Kasumi-1 (cell line): ENCODE results near the gene TSC22D1.

ENCODE experiments used
- DNase-seq, 2 experiments: peaks; one replicate each; lab custom pipeline; 2025; lab: John Stamatoyannopoulos, UW

The TSC22D1 gene

GRCh38 chr13:44404261-44405132 lies 171.6 kb downstream of the TSC22D1 start:
- no peak for DNase-seq

- no peak for DNase-seq
Observed at GRCh38 chr13:44403461-44404056, 172.6 kb downstream of the TSC22D1 start.

GRCh38 chr13:44402899-44403445 lies 173.2 kb downstream of the TSC22D1 start:
- no peak for DNase-seq

GRCh38 chr13:44401577-44401976 lies 174.6 kb downstream of the TSC22D1 start:
- DNase-seq: no peak

GRCh38 chr13:44400736-44401135 lies 175.4 kb downstream of the TSC22D1 start:
- DNase-seq: no peak

GRCh38 chr13:44399074-44399473 lies 177.1 kb downstream of the TSC22D1 start:
- DNase-seq: no peak

GRCh38 chr13:44398606-44399005 lies 177.5 kb downstream of the TSC22D1 start:
- no peak for DNase-seq

GRCh38 chr13:44397766-44398223 lies 178.3 kb downstream of the TSC22D1 start:
- no peak for DNase-seq

GRCh38 chr13:44396701-44397580 lies 179.2 kb downstream of the TSC22D1 start:
- no peak for DNase-seq

- DNase-seq: no peak
Observed at GRCh38 chr13:44395976-44396694, 180.0 kb downstream of the TSC22D1 start.

- DNase-seq: no peak
Observed at GRCh38 chr13:44394658-44395057, 181.5 kb downstream of the TSC22D1 start.

- DNase-seq: peak; percentile 26 to 48
Observed at GRCh38 chr13:44393391-44393790, 182.7 kb downstream of the TSC22D1 start.

GRCh38 chr13:44389876-44390275 lies 186.3 kb downstream of the TSC22D1 start:
- DNase-seq: no peak

GRCh38 chr13:44389060-44389666 lies 187.0 kb downstream of the TSC22D1 start:
- peak; percentile 46 to 70 for DNase-seq

GRCh38 chr13:44388427-44389059 lies 187.6 kb downstream of the TSC22D1 start:
- DNase-seq: no peak

- DNase-seq: no peak
Observed at GRCh38 chr13:44386913-44387556, 189.1 kb downstream of the TSC22D1 start.

GRCh38 chr13:44385847-44386246 lies 190.3 kb downstream of the TSC22D1 start:
- DNase-seq: no peak

- DNase-seq: no peak
Observed at GRCh38 chr13:44385401-44385800, 190.7 kb downstream of the TSC22D1 start.

- DNase-seq: no peak
Observed at GRCh38 chr13:44384778-44385177, 191.4 kb downstream of the TSC22D1 start.

- no peak for DNase-seq
Observed at GRCh38 chr13:44383945-44384344, 192.2 kb downstream of the TSC22D1 start.
